ENCODE measurements around the gene VWA5B1.

VWA5B1 gene

DNA sequence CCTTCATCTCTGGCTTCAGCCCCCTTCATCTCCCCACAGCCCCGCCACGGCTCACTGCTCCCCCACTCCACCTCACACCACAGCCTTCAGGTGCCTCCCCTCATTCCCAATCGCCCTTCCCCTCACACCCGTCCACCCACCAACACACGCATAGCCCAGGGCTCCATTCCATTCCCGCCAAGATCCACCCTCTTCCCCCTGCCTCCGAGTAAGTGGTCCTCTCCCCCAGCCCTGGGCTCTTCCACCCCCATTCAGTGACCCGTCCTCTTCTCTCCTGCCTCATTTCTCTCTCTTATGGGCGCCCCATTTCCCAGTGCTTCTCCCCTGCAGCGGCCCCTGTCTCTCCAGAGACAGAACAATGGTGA, 53.2 kb downstream of the VWA5B1 start:
- Histone ChIP-seq H3K36me3 (ENCODE audit: insufficient read depth) (no peaks in the 10 kb centered on the region), H4K20me1 (ENCODE audit: insufficient read depth) (no peaks in the 10 kb centered on the region), H3K4me2 (no peak overlapping the region), H3K4me1 (ENCODE audit: low read depth, poor library complexity, severe bottlenecking) (no peaks in the 10 kb centered on the region), H3K9ac (no peak overlapping the region), H3K79me2 (ENCODE audit: insufficient read depth, low read depth) (no peaks in the 10 kb centered on the region), H3K4me3 (IDR thresholded peaks at IDR 0.05; ENCODE audit: insufficient read depth, low read depth, low read length) (no peak overlapping the region), H3K27ac (no peak overlapping the region), H3K27me3 (ENCODE audit: insufficient read depth, low read depth) (peaks cover 27% of the 10 kb centered on the region; the same call in 1 of the 2 replicates), H2AFZ (ENCODE audit: low read depth) (no peak overlapping the region)
- TF ChIP-seq CTCF (conservative IDR thresholded peaks at IDR 0.05; ENCODE audit: low read depth, low read length), result no peak

DNA sequence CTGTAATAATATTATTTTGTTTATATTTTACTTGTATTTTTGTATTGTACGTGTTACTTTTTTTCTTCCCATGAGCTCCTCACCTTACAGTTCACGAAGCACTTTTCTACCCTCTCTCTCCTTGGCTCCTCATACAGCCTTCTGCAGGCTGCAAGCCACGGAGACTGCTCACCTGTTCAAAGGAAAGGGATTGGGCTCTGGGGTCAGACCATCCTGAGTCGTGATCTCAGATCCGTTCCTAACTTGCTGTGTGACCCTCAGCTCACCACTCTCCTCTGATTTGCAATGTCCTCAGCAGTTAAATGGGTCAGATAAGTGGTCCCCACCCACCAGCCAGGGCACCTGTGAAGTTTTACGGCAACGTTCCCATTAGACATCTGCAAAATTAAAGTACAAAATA, 54.1 kb downstream of the VWA5B1 start:
- Histone ChIP-seq H4K20me1 (ENCODE audit: insufficient read depth) (no peaks in the 10 kb centered on the region), H3K27me3 (ENCODE audit: insufficient read depth, low read depth) (peaks cover 28% of the 10 kb centered on the region; the same call in 1 of the 2 replicates), H3K4me3 (IDR thresholded peaks at IDR 0.05; ENCODE audit: insufficient read depth, low read depth, low read length) (no peak overlapping the region), H3K27ac (no peak overlapping the region), H3K4me1 (ENCODE audit: low read depth, poor library complexity, severe bottlenecking) (no peaks in the 10 kb centered on the region), H3K36me3 (ENCODE audit: insufficient read depth) (no peaks in the 10 kb centered on the region), H2AFZ (ENCODE audit: low read depth) (no peak overlapping the region), H3K9ac (no peak overlapping the region), H3K79me2 (ENCODE audit: insufficient read depth, low read depth) (no peaks in the 10 kb centered on the region), H3K4me2 (no peak overlapping the region)
- TF ChIP-seq CTCF (conservative IDR thresholded peaks at IDR 0.05; ENCODE audit: low read depth, low read length), result no peak

DNA sequence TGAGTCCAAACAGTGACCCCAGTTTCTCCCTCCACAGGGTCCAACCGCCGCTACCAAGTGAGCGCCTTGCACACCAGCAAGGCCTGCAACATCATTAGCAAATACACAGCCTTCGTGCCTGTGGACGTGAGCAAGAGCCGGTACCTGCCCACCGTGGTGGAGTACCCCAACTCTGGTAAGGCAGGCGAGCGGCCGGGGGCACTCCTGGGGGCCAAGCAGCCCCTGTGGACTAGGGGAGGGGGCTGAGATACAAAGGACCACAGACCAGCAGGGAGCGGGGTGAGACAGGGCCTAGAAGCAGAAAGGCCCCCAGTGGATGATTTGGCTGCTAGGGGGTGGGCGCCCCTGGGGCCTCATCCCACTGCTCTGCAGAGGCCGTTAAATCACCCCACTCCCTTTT, 54.7 kb downstream of the VWA5B1 start:
- Histone ChIP-seq H3K27ac (no peak overlapping the region), H4K20me1 (ENCODE audit: insufficient read depth) (no peaks in the 10 kb centered on the region), H3K4me3 (IDR thresholded peaks at IDR 0.05; ENCODE audit: insufficient read depth, low read depth, low read length) (no peak overlapping the region), H3K4me1 (ENCODE audit: low read depth, poor library complexity, severe bottlenecking) (no peaks in the 10 kb centered on the region), H3K36me3 (ENCODE audit: insufficient read depth) (no peaks in the 10 kb centered on the region), H3K27me3 (ENCODE audit: insufficient read depth, low read depth) (peaks cover 24% of the 10 kb centered on the region; the same call in 1 of the 2 replicates), H3K4me2 (no peak overlapping the region), H3K79me2 (ENCODE audit: insufficient read depth, low read depth) (no peaks in the 10 kb centered on the region), H3K9ac (no peak overlapping the region), H2AFZ (ENCODE audit: low read depth) (no peak overlapping the region)
- TF ChIP-seq CTCF (conservative IDR thresholded peaks at IDR 0.05; ENCODE audit: low read depth, low read length), result no peak

DNA sequence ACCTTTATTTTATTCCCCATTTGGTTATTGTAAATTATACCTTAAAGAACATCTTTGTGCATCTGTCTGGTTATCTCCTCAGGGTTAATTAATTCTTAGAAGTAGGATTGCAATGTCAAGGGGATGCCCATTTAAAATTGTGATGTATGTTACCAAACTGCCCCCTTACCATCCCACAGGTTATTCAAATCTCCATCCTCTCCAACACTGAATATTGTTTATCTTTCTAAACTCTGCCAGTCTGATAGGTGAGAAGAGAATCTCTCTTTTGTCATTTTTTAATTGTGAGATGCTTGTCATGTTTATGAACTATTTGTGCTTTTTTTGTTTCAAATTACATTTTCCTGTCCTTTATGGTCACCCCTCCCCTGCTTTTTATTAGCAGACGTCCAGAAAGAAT, 55.8 kb downstream of the VWA5B1 start:
- TF ChIP-seq CTCF (conservative IDR thresholded peaks at IDR 0.05; ENCODE audit: low read depth, low read length), result no peak
- Histone ChIP-seq H3K4me3 (IDR thresholded peaks at IDR 0.05; ENCODE audit: insufficient read depth, low read depth, low read length) (no peak overlapping the region), H3K4me1 (ENCODE audit: low read depth, poor library complexity, severe bottlenecking) (no peaks in the 10 kb centered on the region), H3K27ac (no peak overlapping the region), H3K79me2 (ENCODE audit: insufficient read depth, low read depth) (no peaks in the 10 kb centered on the region), H3K4me2 (no peak overlapping the region), H3K9ac (no peak overlapping the region), H4K20me1 (ENCODE audit: insufficient read depth) (no peaks in the 10 kb centered on the region), H3K27me3 (ENCODE audit: insufficient read depth, low read depth) (peaks cover 15% of the 10 kb centered on the region; the same call in 1 of the 2 replicates), H2AFZ (ENCODE audit: low read depth) (no peak overlapping the region), H3K36me3 (ENCODE audit: insufficient read depth) (no peaks in the 10 kb centered on the region)

Measured in KMS-11 (cell line).